GM04504 (cell line): ENCODE measurements around the gene PLEKHA6.

ENCODE experiments used
- DNase-seq: peaks from one replicate; pipeline ENCODE4 v3.0.0-alpha.2; 2012; ENCODE audit warnings: low read depth

PLEKHA6 gene

DNA sequence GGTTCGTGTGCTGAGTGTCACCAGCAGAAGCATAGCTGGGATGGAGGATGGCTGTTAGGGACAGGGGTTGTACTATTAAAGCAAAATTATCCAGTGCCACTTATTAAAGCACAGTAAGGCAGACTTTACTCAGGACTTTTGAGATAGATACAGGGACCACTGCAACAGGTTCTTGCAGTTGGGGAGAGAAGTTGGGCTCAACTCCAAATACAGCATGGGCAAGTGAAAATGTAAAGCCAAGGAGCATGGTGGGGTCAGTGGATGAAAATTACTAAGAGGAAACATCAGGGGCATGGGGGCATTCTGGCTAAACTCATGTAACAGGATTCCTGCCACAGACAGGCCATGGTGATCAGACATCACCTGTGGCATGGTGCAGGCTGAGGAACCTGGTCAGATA, 178.6 kb downstream of the PLEKHA6 start:
- no peak for DNase-seq

DNA sequence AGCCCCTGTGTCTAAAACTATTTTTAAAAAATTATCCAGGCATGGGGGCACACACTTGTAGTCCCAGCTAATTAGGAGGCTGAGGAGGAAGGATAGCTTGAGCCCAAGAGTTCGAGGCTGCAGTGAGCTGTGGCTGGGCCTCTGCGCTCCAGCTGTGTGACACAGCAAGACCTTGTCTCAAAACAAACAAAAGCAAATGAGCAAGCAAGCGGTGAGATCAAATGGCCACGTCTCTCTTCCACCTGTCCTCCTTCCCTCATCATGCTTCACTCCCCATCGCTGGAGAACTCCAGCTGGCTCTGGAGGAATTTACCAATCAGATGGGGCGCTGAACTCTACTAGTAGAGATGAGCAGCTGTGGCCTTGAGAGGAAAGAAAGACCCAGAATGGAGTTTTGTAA, 179.6 kb downstream of the PLEKHA6 start:
- no peak for DNase-seq

DNA sequence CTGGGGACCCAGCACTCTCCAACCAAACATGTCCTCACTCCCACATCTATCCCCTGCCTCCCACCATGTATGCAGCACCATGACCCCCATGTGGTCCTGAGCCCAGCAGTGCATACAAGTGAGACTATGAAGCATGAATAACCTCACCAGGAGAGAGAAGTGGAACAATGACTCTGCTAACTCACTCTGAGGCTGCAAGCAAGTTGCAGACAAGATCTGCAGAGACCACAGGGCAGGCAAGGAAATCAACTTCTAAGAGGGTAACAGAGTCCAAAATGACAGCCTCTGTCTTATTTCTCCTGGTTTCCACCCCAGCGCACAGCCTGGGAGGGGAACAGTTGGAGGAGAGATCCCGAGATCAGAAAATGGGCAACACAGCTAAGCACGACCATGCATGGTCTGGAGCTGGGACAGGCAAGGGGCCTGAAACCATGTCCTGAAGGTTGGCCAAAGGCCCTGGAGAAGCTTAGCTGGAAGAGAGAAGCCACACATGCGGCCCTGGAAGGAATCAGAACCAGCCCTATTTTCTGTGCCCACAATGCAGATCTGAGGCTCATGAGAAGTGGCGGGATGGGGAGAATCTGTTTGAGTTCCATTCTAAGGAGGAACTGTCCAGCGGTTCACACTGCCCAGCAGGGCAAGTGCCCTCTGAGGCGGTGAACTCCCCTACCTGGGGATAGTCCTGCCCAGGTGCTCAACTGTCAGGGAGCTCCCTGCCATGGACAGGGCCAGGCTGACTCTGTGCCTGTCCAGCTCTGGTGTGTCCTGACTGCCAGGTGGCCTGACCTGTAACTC, 181.0 kb downstream of the PLEKHA6 start:
- DNase-seq: no peak

DNA sequence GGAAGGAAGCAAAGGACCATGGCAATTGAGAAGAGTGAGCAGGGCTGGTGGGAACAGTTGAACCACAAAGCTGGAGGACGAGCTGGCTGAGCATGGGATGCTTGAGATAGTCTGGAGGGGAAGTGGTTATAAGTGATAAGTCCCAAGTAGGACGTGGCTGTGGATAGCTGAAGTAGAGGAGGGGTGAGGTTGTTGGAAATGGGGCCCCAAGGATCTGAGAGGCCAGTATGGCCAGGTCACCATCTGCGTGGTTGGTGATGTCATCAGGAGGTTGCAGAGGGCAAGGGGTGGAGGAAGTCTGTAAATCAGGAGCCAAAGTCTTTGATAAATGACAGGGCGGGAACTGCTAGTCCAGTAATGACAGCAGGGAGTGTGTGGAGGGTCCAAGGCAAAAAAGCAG, 182.6 kb downstream of the PLEKHA6 start:
- no peak for DNase-seq

DNA sequence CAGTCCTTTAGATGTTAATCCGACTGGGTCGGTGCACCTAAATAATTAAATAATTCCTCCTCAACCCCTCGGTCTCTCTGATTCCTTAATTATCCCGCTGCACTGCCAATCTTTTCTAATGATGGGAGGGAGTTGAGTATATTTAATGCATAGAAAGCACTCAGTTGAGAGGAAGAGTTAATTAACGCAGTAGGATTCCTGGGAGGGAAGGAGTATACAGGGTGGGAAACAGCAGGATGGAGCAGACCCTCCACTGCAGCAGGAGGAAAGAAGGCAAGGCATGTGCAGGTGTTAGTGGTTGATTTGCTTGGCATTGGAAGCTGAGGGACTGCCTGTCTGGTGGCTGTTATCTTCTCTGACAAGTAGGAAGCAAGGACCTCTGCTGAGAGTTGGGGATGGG, 183.7 kb downstream of the PLEKHA6 start:
- no peak for DNase-seq

DNA sequence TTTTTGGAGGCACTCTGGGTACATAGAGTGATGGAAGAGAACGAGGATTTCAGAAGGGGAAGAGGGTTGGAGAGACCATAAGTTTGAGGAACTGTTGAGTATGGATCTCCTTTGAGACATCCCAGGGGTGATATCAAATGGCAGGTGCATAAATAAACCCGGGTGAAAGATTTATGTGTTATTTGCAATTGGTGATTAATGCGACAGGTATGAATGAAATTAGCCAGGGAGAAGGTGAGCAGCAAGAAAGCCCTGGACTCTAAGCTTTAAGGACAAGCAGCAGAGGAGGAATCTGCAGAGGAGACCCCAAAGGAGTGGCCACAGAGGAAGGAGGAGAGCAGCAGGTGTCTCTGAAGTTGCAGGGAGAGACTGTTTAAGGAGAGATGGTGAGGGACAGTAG, 184.8 kb downstream of the PLEKHA6 start:
- no peak for DNase-seq

DNA sequence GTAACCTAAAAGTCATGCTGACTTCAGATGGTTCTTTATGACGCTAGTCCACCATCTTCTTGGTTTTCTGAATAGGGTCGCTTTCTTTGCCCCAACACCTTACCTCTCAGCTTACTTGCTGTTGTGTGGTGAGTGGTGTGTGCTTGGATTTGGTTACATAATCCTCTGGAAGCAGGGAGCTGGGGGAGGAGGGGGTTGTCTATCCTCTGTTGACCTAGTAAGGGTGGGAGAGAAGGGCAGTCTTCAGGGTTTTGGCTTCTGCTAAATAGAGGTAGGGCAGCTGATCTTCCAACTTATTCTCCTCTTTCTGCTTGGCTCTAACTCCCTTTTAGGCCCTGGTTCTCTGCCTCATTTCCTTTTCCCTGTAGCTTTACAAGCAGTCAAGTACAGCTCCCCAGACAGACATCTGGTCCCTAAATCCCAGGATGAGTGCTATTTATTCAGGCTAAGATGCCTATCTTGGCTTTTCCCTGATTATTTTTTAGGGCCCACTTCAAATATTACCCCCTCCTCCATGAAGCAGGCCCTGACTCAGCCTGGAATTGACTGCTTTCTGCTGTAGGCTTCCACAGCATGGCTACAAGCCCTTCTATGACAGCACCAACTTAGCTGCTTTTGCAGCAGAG, 187.2 kb downstream of the PLEKHA6 start:
- no peak for DNase-seq

DNA sequence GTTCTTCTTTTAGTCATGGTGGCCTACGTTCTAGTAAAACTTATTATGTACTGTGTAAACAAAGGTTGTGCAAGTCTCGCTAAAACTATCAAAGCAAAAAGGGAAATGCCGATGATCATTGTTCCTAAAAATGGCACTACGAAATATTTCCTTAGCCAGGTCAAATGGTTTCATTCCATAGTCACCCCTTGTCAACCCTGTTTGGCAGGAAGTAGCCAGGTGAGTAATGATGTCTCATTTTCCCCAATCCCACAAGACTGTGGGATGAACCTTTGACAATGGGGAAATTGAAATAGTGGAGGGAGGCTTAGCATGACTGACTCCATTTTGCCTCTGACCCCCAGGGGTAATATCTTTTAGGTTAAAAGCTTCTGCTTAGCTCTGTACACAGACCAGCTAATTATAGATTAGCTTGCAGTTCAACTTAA, 188.0 kb downstream of the PLEKHA6 start:
- peak; percentile 19 for DNase-seq

DNA sequence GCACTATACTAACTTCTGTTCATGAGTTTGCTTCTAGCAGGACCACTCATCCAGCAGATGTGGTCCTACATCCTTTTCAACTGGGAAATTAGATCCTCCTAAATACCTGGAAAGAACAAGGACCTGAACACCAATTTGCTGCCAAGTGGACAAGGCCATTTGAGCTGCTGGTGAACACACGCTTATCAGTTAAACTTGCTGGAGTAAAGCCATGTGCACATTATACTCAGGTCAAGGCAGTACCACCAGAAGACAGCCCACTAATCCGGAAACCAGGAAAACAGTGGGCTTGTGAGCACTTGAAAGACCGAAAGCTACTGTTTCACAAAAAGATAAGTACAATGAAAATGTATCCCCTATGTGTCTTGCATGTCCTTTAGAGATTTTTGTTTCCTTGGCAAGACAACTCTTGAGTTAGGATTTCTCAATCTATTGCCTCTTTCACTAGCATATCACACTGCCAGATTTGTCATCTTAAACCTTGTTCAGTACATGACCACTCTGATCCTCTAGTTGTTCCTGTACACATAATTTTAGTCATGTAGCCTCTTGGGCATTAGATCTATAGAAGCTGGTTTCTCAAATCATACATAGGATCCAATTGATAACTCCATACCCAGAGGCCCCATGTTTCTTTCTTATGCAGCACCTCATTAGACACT, 189.1 kb downstream of the PLEKHA6 start:
- no peak for DNase-seq

DNA sequence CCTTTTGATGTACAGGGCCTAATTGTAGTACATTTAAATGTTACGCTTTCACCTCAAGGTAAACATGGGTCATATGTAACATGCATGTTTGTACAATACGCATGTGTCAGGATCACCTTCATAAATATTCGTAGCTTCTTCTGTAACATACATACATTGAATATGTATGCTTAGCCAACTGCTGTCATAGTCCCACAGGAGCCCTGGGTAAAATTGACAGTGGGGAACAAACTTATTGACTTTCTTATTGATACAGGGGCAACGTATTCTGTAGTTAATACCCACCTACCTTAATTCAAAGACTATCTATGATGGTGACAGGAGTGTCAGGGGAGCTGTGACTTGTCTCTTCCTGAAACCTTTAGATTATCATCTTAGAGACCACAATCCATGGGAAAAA, 189.9 kb downstream of the PLEKHA6 start:
- no peak for DNase-seq
